Measurements from ENCODE around the gene CAPN10.

The CAPN10 gene

GRCh38 chr2:240586919-240587800 is 626 bp downstream of the CAPN10 start:
- no peak for TF ChIP-seq GATA2 (IDR thresholded peaks at IDR 0.05; ENCODE audit: low read depth, low read length)
- no peak for TF ChIP-seq GATA3 (IDR thresholded peaks at IDR 0.05; ENCODE audit: low read depth, low read length)

GRCh38 chr2:240588006-240588655 is 1.6 kb downstream of the CAPN10 start:
- TF ChIP-seq GATA3 (IDR thresholded peaks at IDR 0.05; ENCODE audit: low read depth, low read length): no peak
- no peak for TF ChIP-seq GATA2 (IDR thresholded peaks at IDR 0.05; ENCODE audit: low read depth, low read length)

GRCh38 chr2:240588669-240589068 is 2.1 kb downstream of the CAPN10 start:
- TF ChIP-seq GATA3 (IDR thresholded peaks at IDR 0.05; ENCODE audit: low read depth, low read length) (no peak), GATA2 (IDR thresholded peaks at IDR 0.05; ENCODE audit: low read depth, low read length) (no peak)

- TF ChIP-seq GATA2 (IDR thresholded peaks at IDR 0.05; ENCODE audit: low read depth, low read length) (no peak), GATA3 (IDR thresholded peaks at IDR 0.05; ENCODE audit: low read depth, low read length) (no peak)
Measured at GRCh38 chr2:240589375-240589774, 2.8 kb downstream of the CAPN10 start.

- TF ChIP-seq GATA3 (IDR thresholded peaks at IDR 0.05; ENCODE audit: low read depth, low read length): no peak
- no peak for TF ChIP-seq GATA2 (IDR thresholded peaks at IDR 0.05; ENCODE audit: low read depth, low read length)
Measured at GRCh38 chr2:240589850-240590525, 3.5 kb downstream of the CAPN10 start.

- no peak for TF ChIP-seq GATA2 (IDR thresholded peaks at IDR 0.05; ENCODE audit: low read depth, low read length)
- no peak for TF ChIP-seq GATA3 (IDR thresholded peaks at IDR 0.05; ENCODE audit: low read depth, low read length)
Measured at GRCh38 chr2:240590681-240591111, 4.2 kb downstream of the CAPN10 start.

GRCh38 chr2:240591226-240591625 is 4.7 kb downstream of the CAPN10 start:
- TF ChIP-seq GATA2 (IDR thresholded peaks at IDR 0.05; ENCODE audit: low read depth, low read length): no peak
- TF ChIP-seq GATA3 (IDR thresholded peaks at IDR 0.05; ENCODE audit: low read depth, low read length): no peak

- no peak for TF ChIP-seq GATA2 (IDR thresholded peaks at IDR 0.05; ENCODE audit: low read depth, low read length)
- no peak for TF ChIP-seq GATA3 (IDR thresholded peaks at IDR 0.05; ENCODE audit: low read depth, low read length)
Measured at GRCh38 chr2:240591784-240592183, 5.2 kb downstream of the CAPN10 start.

- no peak for TF ChIP-seq GATA2 (IDR thresholded peaks at IDR 0.05; ENCODE audit: low read depth, low read length)
- TF ChIP-seq GATA3 (IDR thresholded peaks at IDR 0.05; ENCODE audit: low read depth, low read length): no peak
Measured at GRCh38 chr2:240593026-240593702, 6.6 kb downstream of the CAPN10 start.

GRCh38 chr2:240593703-240594451 is 7.3 kb downstream of the CAPN10 start:
- TF ChIP-seq GATA2 (IDR thresholded peaks at IDR 0.05; ENCODE audit: low read depth, low read length) (no peak), GATA3 (IDR thresholded peaks at IDR 0.05; ENCODE audit: low read depth, low read length) (no peak)

GRCh38 chr2:240594511-240595380 is 8.2 kb downstream of the CAPN10 start:
- TF ChIP-seq GATA3 (IDR thresholded peaks at IDR 0.05; ENCODE audit: low read depth, low read length) (no peak), GATA2 (IDR thresholded peaks at IDR 0.05; ENCODE audit: low read depth, low read length) (no peak)

GRCh38 chr2:240595381-240596079 is 9.0 kb downstream of the CAPN10 start:
- TF ChIP-seq GATA3 (IDR thresholded peaks at IDR 0.05; ENCODE audit: low read depth, low read length) (no peak), GATA2 (IDR thresholded peaks at IDR 0.05; ENCODE audit: low read depth, low read length) (no peak)

Measured in SH-SY5Y (cell line).